Caco-2 (cell line): ENCODE measurements around the gene ANKRD61. TPM values are rescaled to one million over a fixed set of nuclear protein-coding genes. Genes with fewer than 3 reads are reported as not detected.

Experiments used
- BruUV-seq: library from RNA; stranded (reverse); fragments of 400-500 nt; replicated peaks from 2 replicates; lab custom pipeline; 2021; lab: Mats Ljungman, UMichigan
- CTCF ChIA-PET: fragments of 300-600 bp; sonication (Branson Sonifier 250); formaldehyde crosslinking; loops from one replicate; lab custom pipeline; 2022; ENCODE audit warnings: antibody characterized with exemption; lab: Charles Lee
- POLR2A ChIA-PET: fragments of 300-600 bp; sonication (Branson Sonifier 250); formaldehyde crosslinking; loops from one replicate; lab custom pipeline; 2022; ENCODE audit warnings: antibody characterized with exemption; lab: Charles Lee
- DNase-seq, 2 experiments: peaks; one replicate each; pipeline versions ENCODE4 v3.0.0 to v3.0.0-alpha.2; 2020 to 2022
- H3K27me3 ChIP-seq: replicated peaks from 2 replicates; pipeline ENCODE4 v1.6.0; 2011; ENCODE audit warnings: low read length; ENCODE audit not compliant: control insufficient read depth, insufficient read depth
- H3K36me3 ChIP-seq: 2 replicates; pipeline ENCODE4 v1.5.1; 2011; ENCODE audit warnings: low read length; ENCODE audit not compliant: control insufficient read depth, insufficient read depth
- H3K4me1 ChIP-seq: fragments of 250-450 bp; sonication (Bioruptor Pico); 2 replicates; pipeline ENCODE4 v1.5.1; 2020; ENCODE audit warnings: mild to moderate bottlenecking
- H3K4me3 ChIP-seq: 2 replicates; pipeline ENCODE4 v1.5.1; 2011; ENCODE audit warnings: low read depth, mild to moderate bottlenecking, control low read depth, low read length
- H3K9me3 ChIP-seq: fragments of 250-450 bp; sonication (Bioruptor Pico); 2 replicates; pipeline ENCODE4 v1.5.1; 2020; ENCODE audit warnings: mild to moderate bottlenecking, moderate library complexity
- H3K27ac Mint-ChIP-seq: one replicate; pipeline ENCODE4 v1.8.0; 2022; ENCODE audit warnings: mixed read lengths; ENCODE audit not compliant: unreplicated experiment
- H3K27me3 Mint-ChIP-seq: one replicate; pipeline ENCODE4 v1.8.0; 2022; ENCODE audit warnings: mixed read lengths; ENCODE audit not compliant: insufficient read depth, unreplicated experiment
- H3K36me3 Mint-ChIP-seq: one replicate; pipeline ENCODE4 v1.8.0; 2022; ENCODE audit warnings: mild to moderate bottlenecking, mixed read lengths; ENCODE audit not compliant: insufficient read depth, unreplicated experiment
- H3K4me1 Mint-ChIP-seq: one replicate; pipeline ENCODE4 v1.8.0; 2022; ENCODE audit warnings: low read depth, mixed read lengths; ENCODE audit not compliant: unreplicated experiment
- H3K4me3 Mint-ChIP-seq: one replicate; pipeline ENCODE4 v1.8.0; 2022; ENCODE audit warnings: mild to moderate bottlenecking, moderate library complexity, mixed read lengths; ENCODE audit not compliant: unreplicated experiment
- H3K9me3 Mint-ChIP-seq: one replicate; pipeline ENCODE4 v1.8.0; 2022; ENCODE audit warnings: mixed read lengths; ENCODE audit not compliant: unreplicated experiment
- CTCF ChIP-seq, 2 experiments: fragments of 200-600 bp in 1 of 2; IDR thresholded peaks; 1 replicate in 1 of 2; 2 replicates in 1 of 2; pipeline versions ENCODE4 v1.5.1 to v1.8.0; 2011 to 2022; ENCODE audit warnings: antibody characterized with exemption in 1 of 2, control low read depth in 1 of 2, inconsistent platforms in 1 of 2, low read depth in 1 of 2, low read length in 1 of 2, mild to moderate bottlenecking in 1 of 2, moderate library complexity in 1 of 2; ENCODE audit not compliant: insufficient read depth in 1 of 2, severe bottlenecking in 1 of 2, unreplicated experiment in 1 of 2
- intact Hi-C: fragments of 100-400 bp; cut with micrococcal nuclease; formaldehyde crosslinking; loops from one replicate; pipeline ENCODE4 v1.10.0; 2022; ENCODE audit not compliant: unreplicated experiment
- total RNA-seq: library from RNA; stranded (reverse); gene quantifications from 2 replicates; pipeline ENCODE4 v1.2.3, GENCODE V29; 2022

Gene ANKRD61
- total RNA-seq, 1 experiment from 2014 or later, result 0.32 TPM

- CTCF ChIA-PET, result no interaction called here
- H3K27ac Mint-ChIP-seq, result peak overlapping the region; percentile 89
- peaks cover 3% of the 10 kb centered on the region; the same call in 1 of the 2 replicates for H3K36me3 ChIP-seq
These were observed 14.6 kb upstream of the ANKRD61 start for GRCh38 chr7:6016653-6016966.

GRCh38 chr7:6020371-6021286 lies 10.5 kb upstream of the ANKRD61 start:
- Mint-ChIP-seq H3K27me3 (no peaks in the 10 kb centered on the region), H3K4me1 (peaks cover 28% of the 10 kb centered on the region), H3K36me3 (peaks cover 100% of the 10 kb centered on the region), H3K9me3 (no peaks in the 10 kb centered on the region), H3K4me3 (no peak overlapping the region), H3K27ac (peak overlapping the region; percentile 47)
- CTCF ChIA-PET, result interaction anchor here (0.6 to 1.2 kb wide), 2 partner anchors 19 to 23 kb away, joined by 3 to 5 read pairs; no protein-coding TSS in a partner anchor
- BruUV-seq, result no TSS peak
- Histone ChIP-seq H3K27me3 (no peaks in the 10 kb centered on the region), H3K4me3 (no peak overlapping the region), H3K36me3 (peaks cover 3% of the 10 kb centered on the region; the same call in 1 of the 2 replicates), H3K9me3 (no peaks in the 10 kb centered on the region), H3K4me1 (peaks cover 21% of the 10 kb centered on the region)
- POLR2A ChIA-PET, result interaction anchor here (0.5 to 1.5 kb wide), 5 partner anchors 8 to 464 kb away, joined by 3 to 7 read pairs (median 5); partner anchors contain the start of genes AIMP2 and PMS2
- TF ChIP-seq CTCF (IDR thresholded peaks at IDR 0.05; ENCODE audit: insufficient read depth in 1 of 2, low read depth in 1 of 2, low read length in 1 of 2, severe bottlenecking in 1 of 2, unreplicated experiment in 1 of 2), result no peak
- intact Hi-C loops, result no loop called here
- no peak for DNase-seq

More at GRCh38 chr7:6016653-6016966, 14.6 kb upstream of the ANKRD61 start:
- Histone ChIP-seq H3K27me3 (no peaks in the 10 kb centered on the region), H3K4me1 (peaks cover 29% of the 10 kb centered on the region), H3K4me3 (no peak overlapping the region), H3K9me3 (no peaks in the 10 kb centered on the region)
- BruUV-seq, result no TSS peak
- Mint-ChIP-seq H3K4me3 (no peak overlapping the region), H3K36me3 (peaks cover 96% of the 10 kb centered on the region), H3K9me3 (no peaks in the 10 kb centered on the region), H3K4me1 (peaks cover 36% of the 10 kb centered on the region), H3K27me3 (no peaks in the 10 kb centered on the region)
- DNase-seq, result no peak
- POLR2A ChIA-PET, result no interaction called here
- intact Hi-C loops, result no loop called here
- no peak for TF ChIP-seq CTCF (IDR thresholded peaks at IDR 0.05; ENCODE audit: insufficient read depth in 1 of 2, low read depth in 1 of 2, low read length in 1 of 2, severe bottlenecking in 1 of 2, unreplicated experiment in 1 of 2)

- peaks cover 21% of the 10 kb centered on the region for H3K4me1 ChIP-seq
- H3K27ac Mint-ChIP-seq, result no peak overlapping the region
- H3K36me3 ChIP-seq, result peaks cover 3% of the 10 kb centered on the region
- intact Hi-C loops, result no loop called here
- no peak for TF ChIP-seq CTCF (IDR thresholded peaks at IDR 0.05; ENCODE audit: insufficient read depth in 1 of 2, low read depth in 1 of 2, low read length in 1 of 2, severe bottlenecking in 1 of 2, unreplicated experiment in 1 of 2)
- ChIA-PET POLR2A (no interaction called here), CTCF (interaction anchor here (0.9 kb wide), 1 partner anchor 27 kb away, joined by 4 read pairs; no protein-coding TSS in a partner anchor)
- peaks cover 100% of the 10 kb centered on the region for H3K36me3 Mint-ChIP-seq
- peaks cover 28% of the 10 kb centered on the region for H3K4me1 Mint-ChIP-seq
- H3K4me3 Mint-ChIP-seq, result no peak overlapping the region
- H3K9me3 ChIP-seq, result no peaks in the 10 kb centered on the region
- H3K27me3 ChIP-seq, result no peaks in the 10 kb centered on the region
- no peak for DNase-seq
- no peaks in the 10 kb centered on the region for H3K9me3 Mint-ChIP-seq
- H3K4me3 ChIP-seq, result no peak overlapping the region
- no TSS peak for BruUV-seq
- H3K27me3 Mint-ChIP-seq, result no peaks in the 10 kb centered on the region
These were observed 8.5 kb upstream of the ANKRD61 start for GRCh38 chr7:6022707-6023106.
